Cardiac fibroblast (primary cell): ENCODE data around the gene HGFAC.

Experiments used
- DNase-seq, 2 donors: peaks; one replicate each; pipeline versions ENCODE4 v3.0.0 to v3.0.0-alpha.2; 2010; ENCODE audit warnings: low read depth in 2 of 2
- H3K4me3 ChIP-seq, 2 donors: replicated peaks in 1 of 2; 1 replicate in 1 of 2; 2 replicates in 1 of 2; pipeline ENCODE4 v1.5.1; 2011; ENCODE audit warnings: low read depth in 2 of 2, low read length in 2 of 2, mild to moderate bottlenecking in 2 of 2, moderate library complexity in 1 of 2
- CTCF ChIP-seq: IDR thresholded peaks from one replicate; pipeline ENCODE4 v1.5.1; 2011; ENCODE audit warnings: low read depth, mild to moderate bottlenecking, low read length, inconsistent platforms

Gene HGFAC

GRCh38 chr4:3498407-3498806, 56.6 kb downstream of the HGFAC start:
- no peak for DNase-seq

More at GRCh38 chr4:3498407-3498806, 56.6 kb downstream of the HGFAC start:
- TF ChIP-seq CTCF: no peak
- no peak overlapping the region for H3K4me3 ChIP-seq
